HG03159 (cell line): ENCODE data around the gene VPREB1.
A peak's percentile ranks its signal among the peaks of the same experiment; 100 is the strongest.
"Not testable (repeated sequence)": the region's sequence is repeated elsewhere in the genome, so short reads cannot be mapped to it uniquely, and the experiment has no call there.

Experiments used
- ATAC-seq: cut with Tn5 transposase; IDR thresholded peaks from one replicate; pipeline ENCODE4 v1.9.1; 2021; ENCODE audit warnings: mild to moderate bottlenecking, moderate library complexity; ENCODE audit not compliant: unreplicated experiment

The VPREB1 gene, protein sequence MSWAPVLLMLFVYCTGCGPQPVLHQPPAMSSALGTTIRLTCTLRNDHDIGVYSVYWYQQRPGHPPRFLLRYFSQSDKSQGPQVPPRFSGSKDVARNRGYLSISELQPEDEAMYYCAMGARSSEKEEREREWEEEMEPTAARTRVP

GRCh38 chr22:22244316-22245250 lies at the start of gene VPREB1:
VPREB1 (plus strand) TSS chr22:22244786; CDS start chr22:22244814, 28 bp downstream.
- ATAC-seq = no peak

GRCh38 chr22:22194931-22195264 lies 49.7 kb upstream of the VPREB1 start:
- no peak for ATAC-seq

GRCh38 chr22:22195265-22196017 lies 49.1 kb upstream of the VPREB1 start:
- peak; percentile 62 for ATAC-seq

- ATAC-seq = peak; percentile 57
These were observed 48.5 kb upstream of the VPREB1 start for GRCh38 chr22:22196018-22196533.

DNA sequence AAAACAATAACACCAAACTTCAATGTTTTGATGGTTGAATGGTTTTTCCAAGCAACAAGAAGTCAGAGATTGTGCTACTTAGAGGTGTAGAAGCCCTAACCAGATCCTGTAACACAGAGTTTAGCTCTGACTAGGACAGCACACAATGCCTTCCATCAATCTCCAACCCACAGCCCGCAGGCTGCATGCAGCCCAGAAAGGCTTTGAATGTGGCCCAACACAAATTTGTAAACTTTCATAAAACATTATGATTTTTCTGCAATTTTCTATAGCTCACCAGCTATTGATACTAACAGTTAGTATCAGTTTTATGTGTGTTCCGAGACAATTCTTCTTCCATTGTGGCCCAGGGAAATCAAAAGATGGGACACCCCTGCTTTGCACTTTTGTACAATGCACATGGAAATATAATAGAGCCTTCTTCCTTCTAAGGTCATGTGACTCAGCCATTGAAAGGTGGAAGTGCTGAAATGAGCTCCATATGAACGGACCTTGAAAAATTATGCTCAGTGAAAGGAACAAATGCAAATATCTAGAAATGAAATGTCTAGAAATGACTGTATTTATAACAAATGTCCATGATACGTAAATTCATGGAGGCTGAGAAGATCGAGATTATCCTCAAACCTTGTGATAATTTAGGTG lies 47.6 kb upstream of the VPREB1 start:
- no peak for ATAC-seq

DNA sequence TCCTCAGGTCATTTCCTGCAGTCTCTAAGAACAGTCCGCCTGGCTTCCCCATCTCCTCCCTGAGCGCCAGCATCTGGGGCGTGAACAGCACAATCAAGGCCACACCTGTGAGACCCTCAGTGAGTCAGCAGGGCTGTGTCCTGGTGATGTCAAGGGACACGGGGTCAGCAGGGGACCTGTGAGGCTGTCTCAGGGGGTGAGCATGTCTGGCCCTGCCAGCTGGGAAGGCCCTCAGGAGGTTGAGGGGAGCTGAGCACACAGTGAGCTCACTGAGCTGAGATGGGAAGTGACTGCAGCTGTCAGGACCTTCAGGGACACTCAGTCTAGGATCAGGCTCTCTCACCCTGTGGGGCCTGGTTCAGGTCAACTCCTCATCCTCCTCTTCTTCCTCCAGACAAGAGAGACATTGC lies 46.6 kb upstream of the VPREB1 start:
- ATAC-seq = no peak

DNA sequence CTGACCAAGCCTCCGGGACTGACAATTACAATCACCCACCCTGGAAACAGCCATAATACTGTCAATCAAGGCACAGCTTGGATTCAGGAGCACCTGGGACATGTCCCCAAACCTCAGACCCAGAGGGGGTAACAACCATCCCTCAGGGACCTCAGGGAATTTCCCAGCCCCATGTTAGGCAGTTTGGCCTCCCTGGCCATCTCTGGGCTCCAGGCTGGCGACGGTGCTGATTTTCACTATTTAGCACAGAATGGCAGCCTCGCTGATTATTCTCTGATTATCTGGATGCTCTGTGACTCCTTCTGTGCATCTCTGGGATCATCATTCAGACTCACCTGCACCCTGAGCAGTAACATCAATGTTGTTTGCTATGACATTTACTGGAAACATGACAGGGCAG lies 45.8 kb upstream of the VPREB1 start:
- ATAC-seq = no peak

DNA sequence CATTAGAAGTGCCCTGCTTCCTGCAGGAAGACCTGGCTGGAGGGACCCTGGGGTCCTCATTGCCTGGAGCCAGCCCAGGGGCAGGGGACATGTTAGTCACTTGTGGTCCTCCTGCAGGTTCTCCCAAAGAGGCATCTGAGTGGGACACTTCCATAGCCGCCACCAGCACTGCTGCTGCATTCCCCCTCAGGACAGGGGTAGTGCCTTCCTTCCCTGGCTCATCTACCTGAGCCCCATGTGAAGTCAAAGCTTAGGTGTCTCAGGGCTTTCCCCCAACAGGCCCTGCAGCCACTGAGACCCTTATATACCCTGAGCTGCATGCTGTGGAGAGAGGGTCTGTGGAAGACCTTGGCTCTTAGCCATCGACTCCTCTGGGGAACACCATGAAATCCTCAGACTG lies 45.0 kb upstream of the VPREB1 start:
- ATAC-seq = no peak

DNA sequence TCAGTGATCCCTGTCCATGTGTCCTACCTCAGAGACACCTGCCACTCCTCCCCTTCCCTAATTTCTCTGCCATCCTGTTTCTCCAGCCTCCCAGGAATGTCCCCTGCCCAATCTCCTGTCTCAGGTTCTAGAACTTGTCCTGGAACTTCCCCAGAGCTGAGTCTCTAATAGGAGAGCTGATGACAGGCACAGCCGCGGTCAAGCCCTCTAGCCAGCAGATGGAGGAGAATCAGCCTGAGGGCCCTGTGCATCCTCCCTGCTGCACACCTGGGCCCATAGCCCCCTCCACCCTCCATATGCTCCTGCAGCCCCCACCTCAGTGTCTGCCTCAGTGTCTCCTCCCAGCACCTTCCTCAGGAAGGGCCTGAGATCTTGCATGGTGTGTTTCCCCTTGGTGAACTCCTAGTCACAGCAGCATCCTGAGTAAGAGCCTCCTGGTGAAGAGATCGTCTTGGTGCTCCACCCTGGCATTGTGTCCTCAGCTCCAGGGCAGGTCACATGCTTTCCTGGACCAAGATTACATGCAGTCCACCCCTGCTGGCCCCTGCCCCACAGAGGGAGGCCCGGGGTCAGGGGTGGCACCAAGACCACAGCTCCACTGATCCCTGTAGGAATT lies 43.9 kb upstream of the VPREB1 start:
- ATAC-seq = no peak

- ATAC-seq = no peak
These were observed 43.2 kb upstream of the VPREB1 start for GRCh38 chr22:22201185-22201929.

GRCh38 chr22:22201930-22202343 lies 42.6 kb upstream of the VPREB1 start:
- ATAC-seq = no peak

- no peak for ATAC-seq
These were observed 41.3 kb upstream of the VPREB1 start for GRCh38 chr22:22203048-22203971.

- ATAC-seq = peak; percentile 65
These were observed 36.6 kb upstream of the VPREB1 start for GRCh38 chr22:22207845-22208564.

GRCh38 chr22:22208652-22209051 lies 35.9 kb upstream of the VPREB1 start:
- no peak for ATAC-seq

GRCh38 chr22:22209080-22209640 lies 35.4 kb upstream of the VPREB1 start:
- not testable (repeated sequence) for ATAC-seq

GRCh38 chr22:22210375-22210774 lies 34.2 kb upstream of the VPREB1 start:
- no peak for ATAC-seq

DNA sequence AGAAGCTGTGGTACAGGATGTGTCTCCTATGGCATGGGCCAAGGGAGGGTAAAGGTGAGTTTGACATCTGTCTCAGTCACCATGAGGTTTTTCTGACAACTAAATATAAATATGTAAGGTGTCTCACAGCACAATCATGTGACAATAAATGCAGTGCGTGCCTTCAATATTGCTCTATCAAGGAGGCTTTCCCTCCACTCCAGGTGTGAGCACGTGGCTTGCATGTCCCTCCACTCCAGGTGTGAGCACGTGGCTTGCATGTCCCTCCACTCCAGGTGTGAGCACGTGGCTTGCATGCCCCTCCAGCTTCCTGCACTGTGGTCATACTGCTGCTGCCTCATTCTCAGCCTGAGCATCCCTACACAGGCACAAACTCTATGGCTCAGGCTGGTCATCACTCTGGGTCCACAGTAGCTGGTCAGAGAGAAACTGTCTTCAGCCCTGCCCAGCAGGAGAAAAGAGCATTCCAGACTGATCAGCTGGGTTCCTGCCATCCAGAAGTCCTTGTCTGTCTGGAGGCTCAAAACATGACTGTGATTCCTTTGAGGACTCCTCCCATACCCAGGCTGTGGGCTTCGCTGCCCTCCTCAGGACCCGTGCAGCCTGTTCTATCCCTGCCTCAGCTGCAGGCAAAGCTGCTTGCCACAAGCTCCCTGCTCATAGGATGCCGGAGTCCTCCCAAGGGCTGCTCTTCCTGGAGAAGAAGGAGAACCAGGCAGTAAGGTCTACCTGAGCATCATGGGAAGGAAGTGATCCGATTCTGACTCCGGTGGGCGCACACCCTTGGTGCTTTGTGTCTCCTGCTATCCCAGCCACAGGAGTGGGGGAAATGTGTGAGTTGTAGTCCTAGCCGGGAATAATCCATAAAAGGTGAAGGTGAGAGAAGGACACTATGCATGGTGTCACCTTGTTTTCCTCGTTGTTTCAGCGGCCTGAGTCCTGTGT lies 33.4 kb upstream of the VPREB1 start:
- no peak for ATAC-seq
